OCI-LY1 (cell line): ENCODE data around the gene ABCC11.

Experiments used
- H2AFZ ChIP-seq: fragments of 200-600 bp; sonication (generic), shearing (Covaris generic); 2 replicates; pipeline ENCODE4 v1.6.0; 2014; ENCODE audit warnings: antibody characterized with exemption, mild to moderate bottlenecking, low read length
- H3F3A ChIP-seq: fragments of 200-600 bp; sonication (generic), shearing (Covaris generic); 2 replicates; pipeline ENCODE4 v1.6.0; 2014; ENCODE audit warnings: mild to moderate bottlenecking, antibody characterized with exemption, low read length, moderate library complexity; ENCODE audit not compliant: insufficient read depth
- H3K27ac ChIP-seq: fragments of 200-600 bp; sonication (generic); 2 replicates; pipeline ENCODE4 v1.5.1; 2014; ENCODE audit warnings: low read length, mixed run types, mild to moderate bottlenecking, low read depth; ENCODE audit not compliant: poor library complexity, severe bottlenecking
- H3K27me3 ChIP-seq: fragments of 200-600 bp; sonication (generic); 2 replicates; pipeline ENCODE4 v1.6.0; 2014; ENCODE audit warnings: antibody characterized with exemption, mild to moderate bottlenecking, low read length, moderate library complexity; ENCODE audit not compliant: insufficient read depth
- H3K36me3 ChIP-seq: fragments of 200-600 bp; sonication (generic); 2 replicates; pipeline ENCODE4 v1.6.1; 2014; ENCODE audit warnings: mild to moderate bottlenecking, antibody characterized with exemption, low read length, moderate library complexity, mixed read lengths; ENCODE audit not compliant: insufficient read depth
- H3K4me1 ChIP-seq: fragments of 200-600 bp; sonication (generic); 2 replicates; pipeline ENCODE4 v1.5.1; 2014; ENCODE audit warnings: mild to moderate bottlenecking, low read length, moderate library complexity; ENCODE audit not compliant: insufficient read depth, severe bottlenecking
- H3K4me2 ChIP-seq: fragments of 200-600 bp; sonication (generic), shearing (Covaris generic); 2 replicates; pipeline ENCODE4 v1.6.1; 2014; ENCODE audit warnings: low read length
- H3K4me3 ChIP-seq: fragments of 200-600 bp; sonication (generic); 2 replicates; pipeline ENCODE4 v1.5.1; 2014; ENCODE audit warnings: low read length, low read depth, mild to moderate bottlenecking, mixed read lengths; ENCODE audit not compliant: poor library complexity, severe bottlenecking
- H3K79me2 ChIP-seq: fragments of 200-600 bp; shearing (Covaris generic); 2 replicates; pipeline ENCODE4 v1.6.1; 2016; ENCODE audit warnings: mixed run types, low read length, mixed read lengths; ENCODE audit not compliant: insufficient read depth
- H3K9ac ChIP-seq: fragments of 200-600 bp; sonication (generic), shearing (Covaris generic); 2 replicates; pipeline ENCODE4 v1.6.1; 2014; ENCODE audit warnings: mild to moderate bottlenecking, low read length, mixed read lengths
- H3K9me2 ChIP-seq: fragments of 200-600 bp; sonication (generic), shearing (Covaris generic); 2 replicates; pipeline ENCODE4 v1.6.1; 2014; ENCODE audit warnings: low read depth, mild to moderate bottlenecking, low read length, mixed read lengths
- H3K9me3 ChIP-seq: fragments of 200-600 bp; shearing (Covaris generic); 2 replicates; pipeline ENCODE4 v1.6.1; 2014; ENCODE audit warnings: low read length, mixed read lengths
- H4K20me1 ChIP-seq: fragments of 200-600 bp; sonication (generic), shearing (Covaris generic); 2 replicates; pipeline ENCODE4 v1.6.0; 2016; ENCODE audit warnings: mild to moderate bottlenecking, low read length; ENCODE audit not compliant: insufficient read depth
- CTCF ChIP-seq: fragments of 200-600 bp; sonication (generic), shearing (Covaris generic); IDR thresholded peaks from 2 replicates; pipeline ENCODE4 v1.5.1; 2017; ENCODE audit warnings: mild to moderate bottlenecking, antibody characterized with exemption, low read length, moderate library complexity, mixed read lengths
- EZH2 ChIP-seq: fragments of 200-600 bp; sonication (generic), shearing (Covaris generic); IDR thresholded peaks from 2 replicates; pipeline ENCODE4 v1.8.0; 2017; ENCODE audit warnings: borderline replicate concordance, mixed run types, mild to moderate bottlenecking, antibody characterized with exemption, low read length, moderate library complexity, mixed read lengths

ABCC11 gene

GRCh38 chr16:48261569-48261968 is 14.2 kb upstream of the ABCC11 start:
- no peak overlapping the region for H2AFZ ChIP-seq
- no peak for TF ChIP-seq EZH2
- TF ChIP-seq CTCF: no peak
- H3K27me3 ChIP-seq: no peaks in the 10 kb centered on the region
- no peak overlapping the region for H3K4me3 ChIP-seq
- H3F3A ChIP-seq: no peaks in the 10 kb centered on the region
- H3K4me1 ChIP-seq: no peaks in the 10 kb centered on the region
- H3K9me3 ChIP-seq: no peaks in the 10 kb centered on the region
- H4K20me1 ChIP-seq: no peaks in the 10 kb centered on the region
- H3K79me2 ChIP-seq: no peaks in the 10 kb centered on the region
- no peak overlapping the region for H3K4me2 ChIP-seq
- H3K9ac ChIP-seq: no peak overlapping the region
- no peaks in the 10 kb centered on the region for H3K9me2 ChIP-seq
- H3K27ac ChIP-seq: no peak overlapping the region
- H3K36me3 ChIP-seq: peaks cover 66% of the 10 kb centered on the region

- Histone ChIP-seq H3K4me3 (no peak overlapping the region), H3K27me3 (no peaks in the 10 kb centered on the region), H3K79me2 (no peaks in the 10 kb centered on the region; the same call in 1 of the 2 replicates), H3K36me3 (peaks cover 64% of the 10 kb centered on the region), H4K20me1 (no peaks in the 10 kb centered on the region), H3K27ac (no peak overlapping the region), H3K9me2 (no peaks in the 10 kb centered on the region), H3F3A (no peaks in the 10 kb centered on the region; the same call in 1 of the 2 replicates), H3K9ac (no peak overlapping the region), H2AFZ (no peak overlapping the region), H3K4me1 (no peaks in the 10 kb centered on the region), H3K9me3 (no peaks in the 10 kb centered on the region), H3K4me2 (no peak overlapping the region)
- TF ChIP-seq CTCF (no peak), EZH2 (no peak)
Measured at GRCh38 chr16:48256579-48257177, 9.3 kb upstream of the ABCC11 start.

GRCh38 chr16:48252013-48252412 is 4.7 kb upstream of the ABCC11 start:
- peaks cover 8% of the 10 kb centered on the region for H3K79me2 ChIP-seq
- no peak for TF ChIP-seq EZH2
- H4K20me1 ChIP-seq: no peaks in the 10 kb centered on the region
- H3F3A ChIP-seq: no peaks in the 10 kb centered on the region; the same call in 1 of the 2 replicates
- peaks cover 1% of the 10 kb centered on the region for H3K4me1 ChIP-seq
- H3K27me3 ChIP-seq: no peaks in the 10 kb centered on the region
- H3K36me3 ChIP-seq: peaks cover 31% of the 10 kb centered on the region
- H3K27ac ChIP-seq: no peak overlapping the region
- H2AFZ ChIP-seq: no peak overlapping the region
- no peaks in the 10 kb centered on the region for H3K9me2 ChIP-seq
- H3K4me2 ChIP-seq: no peak overlapping the region
- no peak overlapping the region for H3K4me3 ChIP-seq
- no peak overlapping the region for H3K9ac ChIP-seq
- H3K9me3 ChIP-seq: no peaks in the 10 kb centered on the region
